A673 (cell line): Measurements from ENCODE around the gene SLC2A6.

ENCODE experiments used
- EZH2 ChIP-seq: fragments of 200-600 bp; sonication (generic); IDR thresholded peaks from 2 replicates; pipeline ENCODE4 v1.6.1; 2017; ENCODE audit warnings: borderline replicate concordance, low read depth, mild to moderate bottlenecking, mixed read lengths, antibody characterized with exemption, low read length; ENCODE audit not compliant: poor library complexity, severe bottlenecking
- TF ChIP-seq, protein P1 (sequence below): fragments of 300-800, 200-600 bp; sonication (generic); conservative IDR thresholded peaks from 2 replicates; pipeline ENCODE4 v1.5.1; 2017; ENCODE audit warnings: low read depth, mild to moderate bottlenecking, antibody characterized with exemption, low read length, moderate library complexity, mixed read lengths

DNA sequence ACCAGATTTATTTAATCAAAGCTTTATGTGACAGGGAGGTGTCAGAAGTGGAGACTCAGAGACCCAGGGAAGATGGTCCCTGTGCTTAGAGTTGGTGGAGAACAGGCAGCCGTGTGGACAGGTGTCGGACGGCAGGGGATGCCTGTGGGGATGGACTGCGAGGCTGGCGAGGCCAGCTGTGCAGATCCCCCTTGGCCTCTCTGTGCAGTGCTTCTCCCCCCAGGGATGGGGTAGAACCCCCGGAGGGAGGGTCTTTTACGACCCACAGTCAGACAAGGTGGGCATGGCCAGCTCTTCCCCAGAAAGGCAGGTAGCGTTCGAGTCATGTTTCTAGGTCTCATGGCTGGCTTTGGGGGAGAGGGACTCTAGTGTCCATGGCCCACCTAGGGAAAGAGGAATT, 4.7 kb upstream of the SLC2A6 start:
- TF ChIP-seq, protein P1, sequence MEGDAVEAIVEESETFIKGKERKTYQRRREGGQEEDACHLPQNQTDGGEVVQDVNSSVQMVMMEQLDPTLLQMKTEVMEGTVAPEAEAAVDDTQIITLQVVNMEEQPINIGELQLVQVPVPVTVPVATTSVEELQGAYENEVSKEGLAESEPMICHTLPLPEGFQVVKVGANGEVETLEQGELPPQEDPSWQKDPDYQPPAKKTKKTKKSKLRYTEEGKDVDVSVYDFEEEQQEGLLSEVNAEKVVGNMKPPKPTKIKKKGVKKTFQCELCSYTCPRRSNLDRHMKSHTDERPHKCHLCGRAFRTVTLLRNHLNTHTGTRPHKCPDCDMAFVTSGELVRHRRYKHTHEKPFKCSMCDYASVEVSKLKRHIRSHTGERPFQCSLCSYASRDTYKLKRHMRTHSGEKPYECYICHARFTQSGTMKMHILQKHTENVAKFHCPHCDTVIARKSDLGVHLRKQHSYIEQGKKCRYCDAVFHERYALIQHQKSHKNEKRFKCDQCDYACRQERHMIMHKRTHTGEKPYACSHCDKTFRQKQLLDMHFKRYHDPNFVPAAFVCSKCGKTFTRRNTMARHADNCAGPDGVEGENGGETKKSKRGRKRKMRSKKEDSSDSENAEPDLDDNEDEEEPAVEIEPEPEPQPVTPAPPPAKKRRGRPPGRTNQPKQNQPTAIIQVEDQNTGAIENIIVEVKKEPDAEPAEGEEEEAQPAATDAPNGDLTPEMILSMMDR: no peak
- TF ChIP-seq EZH2: no peak
